Activated T-cell treated with anti-CD3 and anti-CD28 coated beads, Interleukin-2, amount 50 U/mL, for 1 hour (primary cell): ENCODE results near the gene FAM181A.
A peak's percentile ranks its signal among the peaks of the same experiment; 100 is the strongest.

Experiments
- DNase-seq: peaks from one replicate; pipeline ENCODE4 v3.0.0-alpha.2; 2020

Gene FAM181A

GRCh38 chr14:93930296-93930988 is 3.3 kb downstream of the FAM181A start:
- DNase-seq: no peak

DNA sequence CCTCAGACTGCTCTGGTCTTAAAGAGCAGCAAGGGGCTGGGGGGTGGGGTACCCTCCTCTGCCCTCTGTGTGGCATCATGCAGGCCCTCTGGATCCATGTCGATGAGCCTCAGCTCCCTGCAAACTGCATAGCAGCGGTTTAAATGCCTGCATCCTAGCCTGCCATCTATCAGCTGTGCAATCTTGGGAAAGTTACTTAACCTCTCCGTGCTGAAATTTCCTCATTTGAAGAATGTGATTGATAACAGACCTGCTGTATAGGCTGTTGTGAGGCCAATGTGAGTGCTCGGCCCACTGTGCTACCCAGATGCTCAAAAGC is 3.8 kb downstream of the FAM181A start:
- DNase-seq: no peak

DNA sequence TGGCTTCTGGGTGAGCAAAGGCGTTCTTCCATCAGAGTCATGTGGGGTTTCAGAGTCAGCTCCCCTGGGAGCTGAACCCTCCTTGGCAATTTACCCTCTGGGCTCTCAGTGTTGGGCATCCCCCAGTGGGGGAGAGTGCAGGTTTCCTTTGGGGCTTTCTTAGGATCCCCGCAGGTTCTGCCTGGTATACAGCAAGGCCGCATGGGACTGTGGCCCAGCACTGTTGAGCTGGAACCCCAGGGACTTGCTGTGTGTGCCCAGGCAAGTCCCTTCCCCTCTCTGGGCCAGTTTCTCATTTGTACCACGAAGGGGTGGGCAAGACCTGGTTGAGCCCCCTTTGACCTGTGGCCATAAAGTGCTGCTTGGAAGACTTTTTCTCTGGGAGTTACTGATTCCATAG is 5.5 kb downstream of the FAM181A start:
- DNase-seq: no peak

GRCh38 chr14:93935213-93935612 is 8.1 kb downstream of the FAM181A start:
- DNase-seq: no peak

DNA sequence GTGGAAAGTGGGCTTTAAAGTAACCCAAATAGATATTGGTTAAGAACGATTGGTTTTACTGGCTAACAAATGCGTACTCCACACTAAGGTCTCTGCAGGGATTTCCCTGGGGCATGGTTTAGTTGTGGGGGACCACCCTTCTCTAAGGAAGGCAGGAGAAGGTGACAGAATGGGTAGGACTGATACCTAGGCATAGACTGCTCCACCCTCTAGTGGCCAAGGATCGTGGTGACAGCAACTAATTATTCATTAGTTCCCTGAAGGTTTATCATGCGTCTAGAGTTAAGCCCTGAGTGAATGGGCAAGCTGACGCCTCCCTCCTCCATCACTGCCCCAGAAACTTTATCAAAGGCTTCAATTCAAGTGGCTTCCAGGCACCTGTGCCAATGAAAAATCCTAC is 9.1 kb downstream of the FAM181A start:
- no peak for DNase-seq

DNA sequence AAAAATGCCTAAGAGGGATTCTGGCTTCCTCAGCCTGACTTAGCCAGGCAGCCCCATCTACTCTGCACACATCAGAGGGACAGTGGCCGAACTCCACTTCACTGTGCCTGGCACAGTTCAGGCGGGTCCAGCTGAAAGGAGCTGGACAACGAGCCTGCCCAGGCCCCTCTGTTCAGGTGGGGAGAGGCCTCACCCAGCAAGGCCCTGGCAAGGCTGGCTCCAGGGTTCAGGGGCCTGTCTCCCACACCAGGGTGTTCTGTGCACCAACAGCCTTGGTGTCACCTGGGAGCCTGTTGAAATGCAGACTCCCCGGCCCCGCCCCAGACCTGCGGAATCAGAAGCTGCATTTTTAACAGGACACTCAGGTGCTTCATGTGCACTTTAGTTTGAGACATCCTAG is 9.8 kb downstream of the FAM181A start:
- DNase-seq: no peak

DNA sequence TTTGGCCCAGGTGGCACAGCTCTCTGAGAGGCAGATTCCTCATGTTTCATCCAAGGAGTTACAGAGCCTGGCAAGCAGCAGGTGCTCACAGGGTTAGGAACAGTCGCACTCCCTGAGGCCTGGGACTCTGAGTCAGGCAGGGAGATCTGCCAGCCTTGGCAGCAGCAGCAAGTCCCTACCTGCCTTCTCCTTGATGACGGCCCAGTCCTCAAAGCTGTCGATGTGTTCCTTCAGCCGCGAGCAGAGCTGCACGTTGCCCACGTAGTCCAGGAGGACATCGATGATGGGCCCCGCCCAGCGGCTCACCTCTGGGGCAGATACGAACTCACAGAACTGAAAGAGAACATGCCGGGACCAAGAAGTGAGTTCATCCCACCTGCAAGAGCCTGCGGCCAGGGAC is 10.4 kb downstream of the FAM181A start:
- no peak for DNase-seq

DNA sequence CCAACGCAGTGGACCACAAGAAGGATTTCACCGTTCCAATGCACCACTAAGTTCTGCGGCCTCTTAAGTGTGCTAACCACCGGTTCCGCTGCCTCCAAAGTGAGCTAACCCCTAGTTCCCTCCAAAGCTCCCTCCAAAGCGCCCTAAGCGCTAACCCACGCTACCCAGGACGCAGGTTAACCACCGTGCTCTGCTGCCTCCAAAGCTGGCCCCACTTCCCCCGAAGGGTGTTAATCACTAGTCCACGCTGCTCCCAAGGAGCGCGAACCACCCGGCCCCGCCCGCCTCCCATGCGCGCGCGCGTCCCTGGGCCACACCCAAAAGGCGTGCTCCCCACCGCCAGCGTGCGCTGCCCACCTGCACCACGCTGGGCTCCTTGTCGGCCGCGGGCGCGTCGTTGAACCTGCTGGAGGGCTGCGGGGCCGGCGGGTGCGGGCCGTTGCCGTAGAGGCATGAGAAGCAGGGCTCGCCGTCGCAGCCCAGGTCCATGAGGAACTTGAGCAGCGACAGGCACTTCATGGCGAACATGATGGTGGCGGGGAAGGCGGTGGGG is 11.7 kb downstream of the FAM181A start:
- no peak for DNase-seq

DNA sequence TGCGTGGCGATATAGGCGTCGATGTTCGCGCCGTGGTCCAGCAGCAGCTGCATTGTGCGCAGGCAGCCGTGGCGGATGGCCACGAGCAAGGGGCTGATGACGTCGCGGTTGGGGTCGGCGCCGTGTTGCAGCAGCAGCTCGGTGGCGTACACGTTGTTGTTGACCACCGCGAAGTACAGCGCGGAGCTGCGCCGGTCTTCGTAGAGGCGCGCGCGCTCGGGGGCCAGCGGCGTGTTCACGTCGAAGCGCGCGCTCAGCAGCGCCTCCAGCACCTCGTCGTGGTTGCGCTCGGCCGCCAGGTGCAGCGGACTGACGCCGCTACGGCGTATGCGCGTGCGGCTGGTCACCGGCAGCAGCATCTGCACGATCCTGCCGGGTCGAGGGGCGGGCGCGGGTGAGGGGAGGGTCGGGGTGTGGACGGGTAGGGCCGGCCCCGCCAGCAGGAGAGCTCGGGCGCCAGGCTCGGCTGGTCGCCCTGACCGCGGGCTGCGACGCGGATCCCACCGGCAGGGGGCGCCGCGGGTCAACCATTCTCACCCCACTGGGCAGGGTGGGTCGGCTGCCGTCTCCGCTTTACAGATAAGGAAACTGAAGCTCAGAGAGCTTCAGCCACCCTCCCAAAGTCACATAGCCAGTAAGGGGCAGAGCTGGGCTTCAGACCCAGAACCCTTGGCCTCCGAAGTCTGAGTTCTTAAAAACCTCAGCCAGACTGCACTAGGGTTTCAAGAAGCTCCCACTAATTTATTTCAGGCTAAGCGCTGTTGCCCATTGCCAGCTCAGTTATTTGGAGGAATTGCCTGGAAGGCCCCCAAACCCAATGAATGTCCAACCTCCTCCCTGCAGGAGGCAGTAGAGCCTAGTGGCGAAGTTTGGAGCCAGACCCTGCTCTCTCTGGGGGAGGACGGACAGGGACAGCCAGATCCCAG is 12.4 kb downstream of the FAM181A start:
- DNase-seq: peak; percentile 97

DNA sequence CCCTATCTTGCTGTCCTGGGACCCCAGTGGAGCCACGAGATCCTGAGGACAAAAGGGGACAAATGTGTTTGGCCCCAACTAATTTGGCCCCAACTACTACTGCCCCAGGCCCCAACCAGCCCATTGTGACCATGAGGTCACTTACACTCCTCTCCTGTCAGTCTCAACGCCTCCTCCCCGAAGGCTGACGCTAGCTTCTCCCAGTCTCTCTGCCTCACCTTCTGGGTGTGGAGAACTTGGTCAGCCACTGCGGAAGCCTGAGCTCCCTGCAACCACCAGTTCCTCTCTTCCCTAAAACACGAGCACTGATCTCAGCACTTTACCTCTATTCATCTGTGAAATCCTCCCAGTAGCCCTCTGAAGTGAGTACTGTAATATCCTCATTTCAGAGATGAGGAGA is 13.3 kb downstream of the FAM181A start:
- DNase-seq: no peak

GRCh38 chr14:93941293-93941910 is 14.3 kb downstream of the FAM181A start:
- DNase-seq: no peak

DNA sequence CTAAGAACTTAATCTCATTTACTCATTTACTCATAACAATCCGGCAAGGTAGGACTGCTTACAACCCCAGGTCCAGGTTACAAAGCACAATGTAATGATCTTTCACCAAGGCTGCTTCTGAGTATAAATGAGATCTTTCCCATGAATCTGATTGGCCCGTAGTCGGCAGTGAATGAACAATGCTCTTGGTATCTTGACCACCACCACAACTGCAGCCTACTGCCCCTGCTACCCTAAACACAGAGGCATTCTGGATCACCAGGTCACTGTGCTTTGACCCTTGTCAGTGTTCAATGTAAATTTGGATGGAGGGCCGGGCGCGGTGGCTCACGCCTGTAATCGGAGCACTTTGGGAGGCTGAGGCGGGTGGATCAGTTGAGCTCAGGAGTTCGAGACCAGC is 15.9 kb downstream of the FAM181A start:
- DNase-seq: no peak

GRCh38 chr14:93943930-93944329 is 16.8 kb downstream of the FAM181A start:
- no peak for DNase-seq

DNA sequence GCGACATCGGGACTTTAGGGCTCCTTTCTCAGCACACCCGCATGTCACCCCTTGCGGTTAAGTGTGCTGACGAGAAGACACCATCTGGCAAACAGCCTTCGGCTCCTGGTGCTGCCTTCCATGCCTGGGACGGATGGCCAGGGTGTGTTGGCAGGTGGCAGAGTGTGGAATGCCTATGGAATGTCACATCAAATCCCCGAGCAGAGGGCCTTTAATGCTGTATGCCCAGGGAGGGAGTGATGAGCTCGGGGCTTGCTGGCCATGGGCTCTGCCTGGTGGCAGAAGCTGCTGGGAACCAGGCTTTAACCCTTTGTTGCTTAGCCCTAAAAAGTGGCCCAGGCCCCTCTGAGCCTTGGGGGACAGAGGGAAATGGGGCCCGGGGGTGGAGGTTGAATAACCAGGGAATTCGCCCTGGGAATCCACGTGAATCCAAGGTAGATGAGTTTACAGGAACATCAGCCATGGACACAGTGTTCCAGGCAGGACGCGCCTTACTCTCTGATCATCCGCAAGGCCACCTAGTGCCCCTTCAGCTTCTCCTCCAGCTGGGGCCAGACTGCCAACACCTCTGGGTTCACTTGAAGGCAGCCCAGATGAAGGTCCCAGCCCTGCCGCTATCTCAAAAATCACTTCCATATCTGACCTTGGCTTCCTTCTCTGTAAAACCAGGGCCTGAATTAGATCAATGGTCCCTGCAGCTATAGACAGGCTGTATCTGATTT is 17.4 kb downstream of the FAM181A start:
- no peak for DNase-seq

DNA sequence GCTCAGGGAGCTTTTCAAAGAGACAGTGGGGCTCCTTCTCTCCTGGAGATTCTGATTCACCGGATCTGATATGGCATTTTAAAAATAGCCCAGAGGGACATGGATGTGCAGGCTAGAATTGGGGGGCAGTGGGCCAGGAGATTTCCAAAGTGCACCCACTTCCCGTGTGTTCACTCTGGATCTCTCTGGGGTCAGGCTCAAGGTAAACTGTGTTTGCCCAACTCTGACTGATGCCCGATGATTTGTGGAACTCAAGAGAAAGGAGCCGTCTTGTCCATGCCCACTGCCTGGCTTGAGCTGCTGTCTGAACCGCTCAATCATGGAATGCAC is 17.9 kb downstream of the FAM181A start:
- no peak for DNase-seq

GRCh38 chr14:93946104-93946503 is 19.0 kb downstream of the FAM181A start:
- DNase-seq: no peak

DNA sequence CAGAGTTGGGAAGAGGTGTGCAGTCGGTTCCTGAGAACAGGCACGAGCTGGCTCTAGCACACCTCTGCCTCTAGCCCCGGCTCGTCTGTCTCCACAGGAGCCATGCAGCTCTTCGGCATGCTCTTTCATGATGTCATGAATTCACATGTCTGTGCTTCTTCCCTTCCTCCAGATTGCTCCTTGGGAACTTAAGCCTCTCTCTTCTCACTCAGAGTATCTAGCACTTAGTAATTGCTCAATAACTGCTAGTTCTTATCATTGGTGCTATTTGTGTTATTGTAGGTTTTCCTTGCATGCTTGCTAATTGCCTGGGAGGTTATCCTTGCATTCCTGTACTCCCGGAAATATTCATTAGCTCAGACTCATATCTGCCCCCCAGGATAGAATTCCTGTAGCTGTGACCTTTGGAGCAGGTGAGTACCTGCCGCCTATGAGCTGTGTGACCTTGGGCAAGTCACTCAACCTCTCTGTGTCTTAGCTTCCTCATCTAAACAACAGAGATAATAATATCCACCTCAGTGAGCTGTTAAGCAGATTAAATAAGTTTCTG is 19.5 kb downstream of the FAM181A start:
- no peak for DNase-seq

GRCh38 chr14:93947282-93947681 is 20.1 kb downstream of the FAM181A start:
- DNase-seq: no peak

DNA sequence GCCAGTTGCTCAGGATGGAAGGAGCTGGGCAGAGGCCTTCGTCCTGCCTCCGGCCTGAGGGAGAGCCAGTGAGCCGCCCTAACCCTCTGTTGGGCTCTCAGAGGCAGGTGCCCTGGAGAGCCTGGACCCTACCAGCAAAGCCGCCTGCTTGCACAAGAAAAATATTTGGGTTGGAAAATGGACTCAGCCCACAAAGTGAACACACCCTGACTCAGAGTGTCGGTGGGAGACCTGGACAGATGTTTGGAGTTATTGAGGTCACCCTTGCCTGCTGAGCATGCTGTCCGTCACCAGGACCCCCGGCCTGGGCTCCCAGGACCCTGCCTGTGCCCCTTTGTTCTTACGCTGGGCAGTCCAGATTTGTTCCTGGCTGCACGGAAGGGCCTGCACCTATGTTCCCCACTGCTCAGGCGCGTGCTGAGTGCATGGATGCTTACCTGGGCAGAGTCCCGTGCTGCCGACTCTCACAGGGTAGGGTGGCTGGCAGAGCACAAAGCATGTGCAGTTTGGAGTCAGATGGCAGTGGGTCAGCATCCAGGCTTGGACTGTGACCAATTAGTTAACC is 22.4 kb downstream of the FAM181A start:
- DNase-seq: no peak

DNA sequence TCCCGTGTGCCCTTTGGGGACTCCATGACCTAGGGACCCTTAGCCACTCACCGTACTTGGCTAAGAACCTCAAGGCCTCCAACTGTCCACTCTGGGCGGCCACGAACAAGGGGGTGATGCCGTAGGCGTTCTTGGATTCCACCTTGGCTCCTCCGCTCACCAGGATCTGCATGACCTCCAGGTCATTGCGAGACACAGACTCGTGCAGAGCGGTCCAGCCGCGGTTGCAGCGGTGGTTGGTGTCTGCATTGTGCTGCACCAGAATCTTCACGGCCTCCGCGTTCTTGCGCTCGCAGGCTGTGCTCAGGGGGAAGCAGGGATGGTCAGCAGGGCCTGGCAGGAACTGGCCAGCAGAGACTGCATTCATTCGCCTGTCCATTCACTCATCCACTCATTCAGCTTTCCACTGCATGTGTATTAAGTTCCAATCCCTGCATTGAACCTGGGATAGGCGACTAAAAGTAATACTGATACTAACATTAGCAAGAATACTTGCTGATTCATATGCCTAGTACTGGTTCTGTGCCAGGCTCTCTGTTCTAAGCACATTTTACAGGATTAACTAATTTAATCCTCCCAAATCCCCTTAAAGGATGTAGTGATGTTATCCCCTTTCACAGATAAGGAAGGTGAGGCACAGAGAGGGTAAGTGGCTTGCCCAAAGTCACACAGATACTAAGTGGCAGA is 23.9 kb downstream of the FAM181A start:
- no peak for DNase-seq

- no peak for DNase-seq
These were observed 24.7 kb downstream of the FAM181A start for GRCh38 chr14:93951635-93952540.
